T-helper 1 cell (primary cell): ENCODE results near the gene CMBL.
"Not testable (repeated sequence)": the region's sequence is repeated elsewhere in the genome, so short reads cannot be mapped to it uniquely, and the experiment has no call there.

ENCODE experiments used
- DNase-seq, 5 donors: peaks; one replicate each; pipeline ENCODE4 v3.0.0-alpha.2; 2012 to 2020

The CMBL gene

DNA sequence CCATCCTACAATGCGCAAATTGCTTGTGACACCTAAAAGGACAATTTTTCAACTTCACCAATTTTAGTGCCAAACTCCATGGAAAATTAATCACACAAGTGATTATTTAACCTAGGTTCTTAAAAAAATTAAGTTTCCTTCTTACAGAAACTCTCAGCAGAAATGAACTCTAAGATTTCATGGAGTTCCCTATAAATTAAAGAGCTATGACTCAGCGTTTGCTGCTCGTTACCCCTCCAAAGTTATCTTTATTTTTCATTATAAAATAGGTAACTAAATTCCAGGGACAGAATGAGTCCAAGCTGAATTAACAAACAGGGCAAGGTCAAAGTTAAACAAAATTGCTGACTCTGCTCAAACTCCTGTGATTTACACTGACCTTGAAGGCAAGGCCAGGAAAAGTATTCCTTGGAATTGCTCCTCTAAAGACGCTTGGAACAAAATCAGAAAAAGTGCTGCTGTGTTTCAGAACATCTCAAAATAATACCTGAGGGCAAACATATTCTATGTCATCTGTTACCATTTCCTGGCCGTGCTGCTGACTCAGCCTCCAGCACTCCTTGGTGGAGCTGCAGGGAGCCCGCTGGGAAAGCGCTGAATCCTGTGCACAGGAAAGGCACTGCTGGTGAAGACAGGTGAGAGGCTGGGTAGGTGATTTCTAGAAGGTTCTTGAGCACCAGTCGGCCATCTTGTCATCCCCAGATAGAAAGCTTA, 2.5 kb upstream of the CMBL start:
- no peak for DNase-seq

DNA sequence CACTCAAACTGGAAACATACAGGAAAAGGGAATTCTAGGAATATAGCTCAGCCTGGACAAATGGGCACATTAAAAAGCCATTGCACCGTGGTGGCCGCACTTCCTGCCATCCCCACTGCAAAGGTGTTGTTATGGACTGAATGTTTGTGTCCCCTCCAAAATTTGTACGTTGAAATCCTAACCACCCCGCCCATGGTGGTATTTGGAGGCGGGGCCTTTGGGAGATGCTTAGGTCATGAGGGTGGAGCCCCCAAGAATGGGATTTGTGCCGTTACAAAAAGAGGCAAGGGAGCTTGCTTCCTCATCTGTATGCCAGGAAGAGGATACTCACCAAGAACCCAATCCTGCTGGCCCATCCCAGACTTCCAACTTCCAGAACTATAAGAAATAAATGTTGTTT, 1.1 kb upstream of the CMBL start:
- DNase-seq, result no peak

DNA sequence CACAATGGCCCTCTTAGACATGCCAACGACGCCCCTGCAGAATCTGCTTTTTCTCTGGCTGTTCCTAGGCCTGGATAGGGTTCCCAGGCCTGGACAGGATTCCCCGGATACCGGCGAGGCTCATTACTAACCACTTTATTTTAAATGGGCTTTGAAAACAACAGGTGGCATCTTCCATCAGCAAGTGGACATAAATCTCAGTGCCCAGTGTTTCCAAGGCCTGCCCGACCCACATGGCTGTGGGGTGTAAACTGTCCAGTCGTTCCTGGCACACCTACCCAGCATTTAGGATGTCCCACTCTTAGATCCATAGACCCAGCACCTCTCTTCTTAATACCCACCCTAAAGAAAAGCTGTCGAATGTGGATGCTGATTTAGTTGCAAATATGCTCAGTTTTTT, 896 bp downstream of the CMBL start:
- DNase-seq, result no peak

DNA sequence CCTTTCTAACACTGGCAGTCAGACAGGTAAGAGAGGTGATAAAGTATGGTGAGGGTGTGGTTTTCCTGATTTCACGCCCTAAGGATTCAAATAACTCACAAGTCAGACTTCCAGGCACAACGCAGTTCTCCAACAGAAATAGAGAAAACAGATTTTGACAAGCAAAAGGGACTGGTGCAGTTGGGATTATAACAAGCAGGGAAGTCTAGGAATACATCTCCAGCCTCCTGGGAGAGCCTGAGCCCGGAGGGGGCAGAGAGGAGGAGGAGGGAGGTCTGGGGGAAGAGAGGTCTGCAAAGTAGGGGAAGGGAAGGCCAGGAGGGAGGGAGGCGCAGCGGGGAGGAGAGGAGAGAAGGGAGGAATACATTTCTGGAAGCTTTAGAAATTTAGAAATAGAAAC, 1.6 kb downstream of the CMBL start:
- DNase-seq, result no peak

DNA sequence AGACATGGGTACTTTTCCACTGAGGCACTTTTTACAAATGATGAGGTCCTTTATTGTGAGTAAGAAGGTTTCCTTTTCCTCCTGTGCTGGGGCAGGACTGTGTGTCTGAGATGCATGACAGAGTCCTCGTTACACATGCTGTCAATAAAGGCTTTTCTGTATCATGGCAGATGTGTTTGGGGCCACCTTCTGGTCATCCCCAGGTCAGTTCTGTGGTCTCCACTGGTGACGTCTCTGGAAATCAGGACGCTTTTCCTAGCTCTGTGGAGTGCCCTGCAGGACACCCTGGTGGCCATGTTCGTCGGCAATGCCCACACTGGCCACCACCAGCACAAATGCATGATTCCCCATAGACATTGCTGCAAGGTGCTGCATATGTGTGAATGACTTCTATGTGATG, 2.8 kb downstream of the CMBL start:
- DNase-seq, result no peak

DNA sequence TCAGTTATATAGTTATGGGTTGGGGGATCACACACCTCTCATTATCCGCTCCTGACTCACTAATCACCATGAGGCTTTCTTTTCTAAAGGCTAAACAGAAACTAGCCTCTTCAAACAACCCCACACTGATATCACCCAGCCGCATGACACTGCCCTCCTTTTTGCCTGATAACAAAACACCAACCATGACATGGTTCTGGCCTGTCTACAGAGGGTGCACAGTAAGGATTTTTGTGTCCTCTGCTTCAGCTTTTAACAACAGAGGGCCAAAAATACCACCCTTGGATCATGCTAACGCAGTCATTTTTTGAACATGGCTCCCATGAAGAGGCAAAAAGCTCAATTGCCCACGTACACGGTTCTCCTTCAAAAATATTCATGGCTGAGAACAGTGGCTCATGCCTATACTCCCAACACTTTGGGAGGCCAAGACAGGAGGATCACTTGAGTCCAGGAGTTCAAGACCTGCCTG, 4.0 kb downstream of the CMBL start:
- DNase-seq, result no peak

DNA sequence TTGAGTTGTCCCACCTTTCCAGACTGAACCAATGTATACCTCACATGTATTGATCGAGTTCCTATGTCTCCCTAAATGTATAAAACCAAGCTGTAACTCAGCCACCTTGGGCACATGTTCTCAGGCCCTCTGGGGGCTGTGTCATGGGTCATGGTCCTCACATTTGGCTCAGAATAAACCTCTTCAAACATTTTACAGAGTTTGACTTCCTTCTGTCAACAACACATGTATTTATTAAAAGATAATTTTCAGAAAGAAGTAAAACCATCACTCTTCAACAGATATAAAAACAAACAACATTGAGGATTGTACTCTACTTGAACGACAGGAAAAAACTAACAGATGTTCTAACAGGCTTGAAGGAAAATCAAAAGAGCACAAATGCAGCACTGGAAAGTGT, 4.5 kb downstream of the CMBL start:
- no peak for DNase-seq

DNA sequence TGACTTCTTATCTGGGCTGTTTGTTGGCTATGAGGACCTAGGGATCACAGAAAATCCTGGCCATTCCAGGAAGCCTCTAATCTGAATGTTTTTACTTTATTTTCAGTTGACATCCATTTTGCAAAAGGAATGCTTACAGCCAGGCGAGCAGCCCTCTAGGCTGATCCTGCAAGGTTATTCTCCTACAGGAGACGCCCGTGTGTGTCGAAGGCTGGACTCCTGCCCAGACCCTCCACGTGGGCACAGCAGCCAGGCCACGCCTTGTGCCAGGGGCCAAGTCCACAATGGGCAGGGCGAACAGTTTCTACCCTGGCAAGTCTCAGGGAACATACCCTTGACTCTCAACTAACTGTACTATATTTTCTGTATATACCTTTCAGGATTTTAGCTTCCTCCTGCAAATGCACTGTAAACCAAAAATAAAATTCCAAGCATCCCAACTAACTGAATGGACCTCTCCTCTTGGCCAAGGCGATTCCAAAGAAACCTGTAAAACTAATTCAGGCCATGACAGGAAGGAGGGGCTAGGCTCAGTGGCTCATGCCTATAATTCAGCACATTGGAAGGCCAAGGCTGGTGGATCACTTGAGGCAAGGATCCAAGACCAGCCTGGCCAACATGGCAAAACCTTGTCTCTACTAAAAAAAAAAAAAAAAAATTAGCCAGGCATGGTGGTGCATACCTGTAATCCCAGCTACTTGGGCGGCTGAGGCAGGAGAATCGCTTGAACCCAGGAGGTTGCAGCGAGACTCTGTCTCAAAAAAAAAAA, 5.7 kb downstream of the CMBL start:
- DNase-seq, result no peak

DNA sequence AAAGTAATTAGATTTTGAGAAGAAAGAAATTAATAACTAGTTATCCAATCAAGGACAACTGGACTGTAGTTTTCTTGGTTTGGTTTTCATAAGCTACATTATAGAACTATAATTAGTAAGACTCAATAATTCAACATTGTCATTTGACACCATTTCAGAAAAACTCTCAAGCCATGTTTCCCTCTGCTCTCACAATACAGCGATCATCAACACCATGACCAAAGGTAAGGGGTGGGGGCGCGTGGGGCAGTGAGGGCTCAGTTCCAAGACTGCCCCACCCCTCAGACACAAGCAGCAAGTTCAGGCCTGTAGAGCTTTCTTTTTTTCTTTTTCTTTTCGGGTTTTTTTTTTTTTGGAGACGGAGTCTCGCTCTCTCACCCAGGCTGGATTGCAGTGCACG, 6.4 kb downstream of the CMBL start:
- DNase-seq, result no peak

DNA sequence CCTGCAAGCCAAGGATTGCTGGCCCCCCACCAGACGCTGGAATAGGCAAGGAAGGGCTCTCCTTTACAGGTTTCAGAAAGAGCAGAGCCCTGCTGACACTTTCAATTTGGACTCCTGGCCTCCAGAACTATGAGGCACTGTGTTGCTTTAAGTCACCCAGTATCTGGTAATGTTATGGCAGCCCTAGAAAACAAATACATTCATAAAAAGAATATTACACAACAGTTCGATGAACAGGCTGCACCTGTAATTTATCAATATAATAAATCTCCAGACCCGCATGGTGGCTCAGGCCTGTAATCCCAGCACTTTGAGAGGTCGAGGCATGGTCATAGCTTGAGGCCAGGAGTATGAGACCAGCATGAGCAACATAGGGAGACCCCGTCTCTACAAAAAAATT, 7.5 kb downstream of the CMBL start:
- DNase-seq, result no peak

DNA sequence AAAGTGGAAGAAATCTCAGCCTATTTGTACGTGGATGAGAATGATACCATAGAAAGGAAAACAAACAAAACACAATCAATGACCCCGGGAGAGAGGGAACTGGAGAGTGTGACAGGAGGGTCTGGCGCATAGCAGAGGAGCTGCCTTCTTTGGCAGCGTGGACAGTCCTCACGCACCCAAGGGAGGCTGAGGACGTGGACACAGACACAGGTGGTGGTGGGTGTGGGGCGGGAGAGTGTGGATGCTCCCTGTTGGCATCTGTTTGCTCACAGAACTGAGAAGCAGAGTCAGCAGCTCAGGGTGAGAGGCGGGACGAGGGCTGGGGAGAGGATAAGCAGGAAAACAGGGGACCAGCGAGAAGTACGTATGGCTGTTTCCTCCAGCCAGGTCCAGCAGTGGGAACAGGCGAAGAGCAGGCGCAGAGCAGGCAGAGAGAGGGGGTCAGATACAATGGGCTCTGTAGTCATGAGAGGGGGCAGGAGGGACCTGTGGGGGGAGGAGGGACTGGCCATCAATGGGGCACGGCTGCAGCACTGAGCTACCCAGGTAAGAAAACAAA, 10.0 kb downstream of the CMBL start:
- DNase-seq, result no peak

DNA sequence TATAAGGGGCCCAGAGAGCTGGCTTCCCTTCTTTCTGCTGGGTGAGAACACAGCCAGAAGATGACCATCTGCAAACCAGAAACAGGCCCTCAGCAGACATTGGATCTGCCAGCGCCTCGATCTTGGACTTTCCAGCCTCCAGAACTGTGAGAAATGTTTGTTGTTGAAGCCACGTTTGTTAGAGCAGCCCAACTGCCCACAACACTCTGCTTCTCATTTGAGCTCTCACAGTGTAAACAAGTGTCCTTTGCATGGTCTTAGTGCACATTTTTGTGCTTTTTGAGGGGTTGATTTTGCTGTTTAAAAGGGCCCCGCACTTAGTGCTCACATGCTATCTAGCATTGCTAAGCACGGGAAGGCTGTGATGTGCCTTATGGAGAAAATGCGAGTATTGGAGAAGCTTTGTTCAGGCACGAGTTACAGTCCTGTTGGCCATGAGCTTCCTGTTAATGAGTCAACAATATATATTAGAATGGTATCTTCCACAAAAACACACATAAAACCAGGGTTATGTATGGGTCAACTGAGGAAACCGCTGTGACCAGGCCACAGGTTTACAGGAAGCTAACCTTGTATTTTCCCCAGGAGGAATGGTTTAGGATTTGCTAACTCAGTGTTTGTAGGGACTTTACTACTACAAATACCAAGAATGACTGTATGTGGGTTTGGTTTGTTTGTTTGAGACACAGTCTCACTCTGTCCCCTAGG, 11.9 kb downstream of the CMBL start:
- no peak for DNase-seq

DNA sequence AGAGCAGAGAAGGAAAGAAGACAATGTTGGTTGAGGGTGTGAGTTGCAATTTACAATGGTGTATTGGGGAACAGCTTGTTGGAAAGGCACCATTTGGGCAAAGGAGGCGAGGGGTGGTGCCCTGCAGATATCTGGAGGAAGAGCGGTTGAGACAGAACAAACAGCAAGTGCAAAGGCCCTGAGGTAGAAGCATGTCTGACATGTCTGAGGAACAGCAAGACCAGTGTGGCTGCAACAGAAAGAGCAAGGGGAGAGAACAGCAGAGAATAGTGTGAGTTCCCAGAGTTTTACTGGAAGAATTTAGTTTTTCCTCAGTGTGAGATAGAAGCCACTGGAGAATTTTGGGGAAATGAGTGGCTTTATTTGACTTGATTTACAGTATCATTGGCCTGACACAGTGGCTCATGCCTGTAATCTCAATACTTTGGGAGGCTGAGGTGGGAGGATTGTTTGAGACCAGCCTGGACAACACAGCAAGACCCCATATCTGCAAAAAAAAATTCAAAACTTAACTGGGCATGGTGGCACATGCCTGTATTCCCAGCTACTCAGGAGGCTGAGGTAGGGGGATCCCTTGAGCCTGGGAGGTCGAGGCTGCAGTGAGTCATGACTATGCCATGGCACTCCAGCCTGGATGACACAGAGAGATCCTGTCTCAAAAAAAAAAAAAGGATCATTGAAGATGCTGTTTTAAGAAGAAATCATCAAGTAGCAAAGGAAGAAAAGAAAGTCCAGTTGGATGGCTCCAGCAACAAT, 13.6 kb downstream of the CMBL start:
- DNase-seq, result no peak

DNA sequence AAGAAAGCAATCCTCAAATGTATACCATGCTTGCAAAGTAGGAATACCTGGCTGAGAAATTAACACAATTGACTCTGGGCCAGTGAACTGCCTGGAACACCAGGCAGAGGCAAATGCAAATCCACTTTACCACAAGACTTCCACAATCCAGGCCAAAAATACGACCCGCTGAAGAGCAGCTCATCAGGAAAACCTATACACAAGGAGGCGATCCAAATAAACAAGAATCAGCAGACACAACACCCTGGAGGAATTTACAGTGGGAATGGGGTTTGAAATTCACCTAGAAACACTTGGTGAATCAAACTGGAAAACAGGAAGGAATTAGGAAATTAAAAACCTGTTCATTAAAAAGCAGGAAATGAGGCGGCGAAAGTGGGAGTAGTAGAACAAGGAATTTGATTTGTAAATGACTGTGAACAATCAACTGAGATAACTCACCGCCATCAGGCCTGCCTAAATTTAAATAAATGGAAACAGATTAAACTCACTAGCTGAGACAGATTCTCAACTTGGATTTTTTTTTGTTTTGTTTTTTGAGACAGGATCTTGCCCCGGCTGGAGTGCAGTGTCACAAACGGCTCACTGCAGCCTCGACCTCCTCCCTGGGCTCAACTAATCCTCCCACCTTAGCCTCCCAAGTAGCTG, 15.9 kb downstream of the CMBL start:
- no peak for DNase-seq

DNA sequence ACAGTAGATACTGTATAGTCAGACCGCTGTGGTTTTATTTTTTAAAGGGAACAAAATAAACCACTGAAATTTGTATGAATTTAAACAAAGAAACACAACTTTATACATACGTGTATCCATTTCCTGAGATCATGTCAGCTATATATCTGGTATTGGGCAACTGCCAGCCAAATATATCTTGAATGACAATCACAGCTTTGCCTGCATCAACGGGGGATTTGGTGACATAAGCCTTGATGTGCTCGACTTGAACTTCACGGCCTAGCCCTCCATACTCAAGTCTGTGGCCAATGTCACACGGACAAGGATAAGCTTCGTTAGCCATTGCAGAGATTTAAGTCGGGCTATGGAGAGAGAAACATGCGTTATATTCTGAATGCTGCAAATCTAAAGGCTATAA, 17.3 kb downstream of the CMBL start:
- DNase-seq, result no peak

DNA sequence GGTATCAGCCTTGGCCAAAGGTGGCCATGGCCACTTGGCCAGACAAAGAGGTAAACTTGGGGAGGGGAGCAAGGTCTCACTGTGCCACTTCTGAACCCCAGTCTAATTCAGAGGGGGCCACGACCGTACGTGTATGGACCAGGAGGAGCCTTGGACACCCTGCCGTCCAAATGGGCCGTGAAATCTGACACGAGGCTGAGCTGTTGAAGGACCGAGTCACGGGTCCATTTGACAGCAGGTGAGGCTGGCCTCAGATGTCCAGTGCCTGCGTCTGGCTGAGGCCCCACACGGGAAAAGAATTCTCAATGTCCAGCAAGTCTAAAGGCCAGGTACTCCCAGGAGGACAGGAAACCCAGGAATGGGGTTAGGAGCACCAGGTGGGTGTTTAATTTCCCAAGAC, 17.7 kb downstream of the CMBL start:
- DNase-seq, result no peak

DNA sequence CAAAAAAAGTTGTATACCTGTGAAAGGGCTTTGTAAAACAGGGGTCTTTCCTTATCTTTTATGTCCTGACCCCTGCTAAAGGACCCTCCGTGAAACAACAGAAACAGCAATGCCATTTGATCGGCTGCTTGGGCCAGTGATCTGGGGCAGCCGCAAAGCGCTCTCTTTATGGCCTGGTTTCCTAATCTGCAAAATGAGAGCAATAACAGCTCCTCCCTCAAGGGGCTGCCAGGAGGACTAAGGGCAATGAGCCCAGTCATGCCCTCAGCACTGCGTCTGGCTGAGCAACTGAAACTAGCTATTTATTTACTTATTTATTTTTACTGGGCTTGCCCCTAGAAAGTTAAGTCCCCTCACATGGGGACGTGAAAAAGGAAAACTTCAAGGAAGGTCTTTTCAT, 18.3 kb downstream of the CMBL start:
- no peak for DNase-seq

DNA sequence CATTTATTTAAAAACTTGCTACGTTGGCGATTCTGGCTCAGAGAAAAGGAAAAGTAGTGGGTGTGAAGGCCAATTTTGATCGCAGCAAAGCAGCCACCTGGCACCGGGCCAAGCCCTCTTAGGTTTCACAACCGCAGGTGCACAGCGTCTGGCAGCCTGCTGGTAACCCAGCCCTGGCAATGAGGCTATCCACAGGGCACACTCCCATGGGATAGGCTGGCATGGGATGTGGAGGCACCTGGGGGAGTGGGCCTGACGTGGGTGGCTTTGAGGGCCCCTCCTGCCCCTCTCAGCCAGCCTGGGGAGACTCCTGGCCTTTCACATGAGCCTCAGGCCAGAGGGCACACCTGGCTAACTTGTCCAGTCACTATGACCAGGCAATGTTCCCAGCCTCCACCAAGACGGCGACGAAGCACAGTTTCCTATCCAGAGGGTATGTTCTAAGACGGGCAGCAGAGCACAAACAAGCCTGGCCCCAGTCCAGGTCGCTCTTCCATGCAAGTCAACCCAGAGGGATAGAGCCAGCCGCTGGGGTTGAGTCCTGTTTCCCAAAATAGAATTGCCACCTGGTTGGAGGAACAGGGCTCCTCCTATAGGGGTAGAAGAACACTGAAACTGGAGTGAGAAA, 19.0 kb downstream of the CMBL start:
- peak in 3 of 5 donors; percentile 14 to 22 (median 20) for DNase-seq

DNA sequence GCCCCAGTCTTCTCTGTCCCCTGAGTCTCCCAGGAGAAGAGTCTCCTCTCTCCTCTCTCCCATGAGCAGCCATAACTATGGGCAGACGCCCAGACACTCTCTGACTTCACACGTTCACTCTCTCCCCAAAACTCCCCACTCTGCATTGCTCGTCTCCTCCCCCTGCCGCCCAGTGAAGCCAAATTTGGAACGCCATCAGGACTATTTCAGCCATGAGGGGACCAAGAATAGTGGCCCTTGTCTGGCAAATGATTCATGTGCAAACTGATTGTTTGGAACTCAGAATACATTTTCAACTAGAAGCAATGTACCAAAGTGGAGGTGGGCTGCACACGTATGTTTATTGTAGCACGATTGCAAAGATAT, 20.9 kb downstream of the CMBL start:
- no peak for DNase-seq

DNA sequence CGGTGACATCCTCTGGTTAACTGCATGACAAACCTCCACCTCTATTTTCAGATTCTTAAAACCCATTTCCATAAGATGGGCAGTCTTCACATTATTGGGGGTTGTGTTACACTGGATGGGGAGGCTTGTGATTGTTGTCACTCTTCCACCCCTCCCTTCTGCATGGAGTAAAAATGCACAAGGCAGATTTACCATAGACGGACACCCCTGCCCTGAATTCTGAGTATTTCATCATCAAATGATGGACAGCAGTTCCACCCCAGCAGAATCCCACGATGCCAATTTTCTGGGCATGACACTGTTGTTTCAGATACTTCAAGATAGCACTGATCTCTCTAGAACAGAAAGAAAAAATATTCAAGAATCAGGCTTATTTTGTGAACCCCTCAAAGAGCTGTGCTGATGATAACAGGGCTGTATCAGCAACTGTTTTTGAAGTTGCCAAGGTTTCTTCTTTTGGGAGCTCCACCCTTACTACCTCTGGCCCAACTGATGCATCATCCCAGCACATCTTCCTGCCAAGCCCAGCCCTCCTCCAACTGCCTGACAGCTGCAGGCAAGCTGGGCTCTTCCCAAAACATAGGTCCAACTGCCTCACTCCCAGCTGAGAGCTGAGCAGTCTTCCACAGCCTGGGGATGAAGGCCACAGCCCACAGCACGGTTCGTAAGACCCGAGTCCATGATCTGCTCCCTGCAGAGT, 21.4 kb downstream of the CMBL start:
- DNase-seq, result no peak

DNA sequence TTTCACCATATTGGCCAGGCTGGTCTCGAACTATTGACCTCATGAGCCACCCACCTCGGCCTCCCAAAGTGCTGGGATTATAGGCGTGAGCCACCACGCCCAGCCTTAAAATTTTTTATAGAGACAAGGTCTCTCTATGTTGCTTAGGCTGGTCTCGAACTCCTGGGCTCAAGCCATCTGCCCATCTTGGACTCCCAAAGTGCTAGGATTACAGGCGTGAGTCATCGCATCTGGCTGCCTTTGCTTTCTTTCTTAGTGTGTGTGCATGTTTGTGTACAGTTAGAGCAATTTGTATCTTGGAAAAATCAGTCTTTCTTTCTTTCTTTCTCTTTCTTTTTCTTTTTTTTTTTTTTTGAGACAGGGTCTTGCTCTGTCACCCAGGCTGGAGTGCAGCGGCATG, 22.3 kb downstream of the CMBL start:
- DNase-seq, result not testable (repeated sequence)
